Brain microvascular endothelial cell (primary cell): ENCODE results near the gene CDK5RAP2.
"Not testable (repeated sequence)": the region's sequence is repeated elsewhere in the genome, so short reads cannot be mapped to it uniquely, and the experiment has no call there.

ENCODE experiments used
- DNase-seq: peaks from one replicate; pipeline ENCODE4 v3.0.0-alpha.2; 2020
- H3K27ac ChIP-seq: fragments of 250-450 bp; sonication (Bioruptor Pico); 2 replicates; pipeline ENCODE4 v1.5.1; 2020; ENCODE audit warnings: mild to moderate bottlenecking, moderate library complexity
- H3K27me3 ChIP-seq: fragments of 250-450 bp; sonication (Bioruptor Pico); replicated peaks from 2 replicates; pipeline ENCODE4 v1.5.1; 2020; ENCODE audit warnings: mild to moderate bottlenecking
- H3K36me3 ChIP-seq: fragments of 250-450 bp; sonication (Bioruptor Pico); replicated peaks from 2 replicates; pipeline ENCODE4 v1.5.1; 2020; ENCODE audit warnings: mild to moderate bottlenecking
- H3K4me3 ChIP-seq: 2 replicates; pipeline ENCODE4 v1.5.1; 2011; ENCODE audit warnings: low read depth, mild to moderate bottlenecking, control low read depth, low read length, moderate library complexity
- in situ Hi-C: cut with HindIII; loops from 2 replicates; pipeline ENCODE4 v1.10.0; 2017; ENCODE audit warnings: low sequenced_read_pairs, low pct_ligation_motif_present
- TF ChIP-seq, protein P1 (sequence below): IDR thresholded peaks from 2 replicates; pipeline ENCODE4 v1.5.1; 2011; ENCODE audit warnings: low read depth, mild to moderate bottlenecking, moderate library complexity, low read length, control low read depth, inconsistent platforms; ENCODE audit errors: missing control alignments

CDK5RAP2 gene

DNA sequence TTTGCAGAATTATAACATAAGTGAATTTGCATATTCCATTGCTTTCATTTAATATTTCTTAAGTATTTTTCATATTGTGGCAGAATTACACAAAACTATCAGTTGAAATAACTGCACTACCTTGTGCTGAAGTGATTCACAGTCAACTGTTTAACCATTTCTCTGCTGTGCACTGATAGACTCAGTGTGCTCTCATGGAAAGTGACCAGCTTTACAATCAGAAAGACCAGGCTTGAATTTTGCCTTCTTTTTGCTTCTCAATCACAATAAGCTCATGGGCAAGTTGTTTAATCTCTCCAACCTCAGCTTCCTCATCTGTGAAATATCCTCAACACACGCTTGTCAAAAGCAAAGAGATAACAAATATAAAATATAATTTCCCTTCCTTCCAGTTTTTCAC, 18.3 kb downstream of the CDK5RAP2 start:
- TF ChIP-seq, protein P1, sequence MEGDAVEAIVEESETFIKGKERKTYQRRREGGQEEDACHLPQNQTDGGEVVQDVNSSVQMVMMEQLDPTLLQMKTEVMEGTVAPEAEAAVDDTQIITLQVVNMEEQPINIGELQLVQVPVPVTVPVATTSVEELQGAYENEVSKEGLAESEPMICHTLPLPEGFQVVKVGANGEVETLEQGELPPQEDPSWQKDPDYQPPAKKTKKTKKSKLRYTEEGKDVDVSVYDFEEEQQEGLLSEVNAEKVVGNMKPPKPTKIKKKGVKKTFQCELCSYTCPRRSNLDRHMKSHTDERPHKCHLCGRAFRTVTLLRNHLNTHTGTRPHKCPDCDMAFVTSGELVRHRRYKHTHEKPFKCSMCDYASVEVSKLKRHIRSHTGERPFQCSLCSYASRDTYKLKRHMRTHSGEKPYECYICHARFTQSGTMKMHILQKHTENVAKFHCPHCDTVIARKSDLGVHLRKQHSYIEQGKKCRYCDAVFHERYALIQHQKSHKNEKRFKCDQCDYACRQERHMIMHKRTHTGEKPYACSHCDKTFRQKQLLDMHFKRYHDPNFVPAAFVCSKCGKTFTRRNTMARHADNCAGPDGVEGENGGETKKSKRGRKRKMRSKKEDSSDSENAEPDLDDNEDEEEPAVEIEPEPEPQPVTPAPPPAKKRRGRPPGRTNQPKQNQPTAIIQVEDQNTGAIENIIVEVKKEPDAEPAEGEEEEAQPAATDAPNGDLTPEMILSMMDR, result no peak
- no peak overlapping the region for H3K4me3 ChIP-seq
- H3K36me3 ChIP-seq, result no peaks in the 10 kb centered on the region
- DNase-seq, result no peak
- no peak overlapping the region for H3K27ac ChIP-seq
- in situ Hi-C loops, result no loop called here
- no peaks in the 10 kb centered on the region for H3K27me3 ChIP-seq

DNA sequence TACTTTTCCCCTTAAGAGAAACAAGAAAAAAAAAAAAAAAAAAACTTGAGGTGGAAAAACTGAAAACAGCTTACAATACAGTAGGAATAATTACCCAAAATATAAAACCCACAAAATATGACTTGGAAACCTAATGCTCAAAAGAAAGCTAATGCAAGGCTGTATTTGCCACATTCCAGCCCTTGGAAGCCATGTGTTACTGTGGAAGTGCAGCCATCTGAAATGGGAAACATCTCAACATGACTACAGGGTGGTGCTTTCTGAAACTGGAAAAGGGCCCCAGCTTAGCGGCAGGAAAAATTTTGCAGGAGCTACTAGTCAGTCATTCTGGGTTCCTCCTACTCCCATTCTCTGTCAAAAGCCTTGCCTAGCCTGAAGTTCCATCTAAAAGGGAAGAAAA, 20.4 kb downstream of the CDK5RAP2 start:
- TF ChIP-seq, protein P1, result no peak
- H3K4me3 ChIP-seq, result no peak overlapping the region
- no peak overlapping the region for H3K27ac ChIP-seq
- H3K27me3 ChIP-seq, result no peaks in the 10 kb centered on the region
- DNase-seq, result no peak
- in situ Hi-C loops, result no loop called here
- H3K36me3 ChIP-seq, result no peaks in the 10 kb centered on the region

DNA sequence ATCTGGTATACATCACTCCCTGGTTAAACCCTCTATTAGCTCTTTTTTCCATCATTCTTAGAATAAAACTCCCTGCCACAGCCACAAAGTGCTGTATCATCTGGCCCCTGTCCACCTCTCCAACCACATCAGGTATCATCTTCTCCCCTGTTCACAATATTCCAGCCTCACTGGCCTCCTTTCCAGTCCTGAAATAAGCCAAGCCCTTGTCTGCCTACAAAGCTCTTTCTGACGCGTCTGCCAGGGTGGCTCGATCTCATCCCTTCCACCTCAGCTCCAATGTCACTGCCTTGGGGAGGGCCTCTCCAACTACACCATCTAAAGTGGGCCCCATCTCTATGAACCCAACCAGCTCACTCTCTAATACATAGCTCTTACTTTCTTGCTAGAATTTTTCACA, 21.5 kb downstream of the CDK5RAP2 start:
- H3K27me3 ChIP-seq, result no peaks in the 10 kb centered on the region
- DNase-seq, result no peak
- in situ Hi-C loops, result no loop called here
- no peak overlapping the region for H3K4me3 ChIP-seq
- TF ChIP-seq, protein P1, result no peak
- H3K27ac ChIP-seq, result no peak overlapping the region
- H3K36me3 ChIP-seq, result no peaks in the 10 kb centered on the region

DNA sequence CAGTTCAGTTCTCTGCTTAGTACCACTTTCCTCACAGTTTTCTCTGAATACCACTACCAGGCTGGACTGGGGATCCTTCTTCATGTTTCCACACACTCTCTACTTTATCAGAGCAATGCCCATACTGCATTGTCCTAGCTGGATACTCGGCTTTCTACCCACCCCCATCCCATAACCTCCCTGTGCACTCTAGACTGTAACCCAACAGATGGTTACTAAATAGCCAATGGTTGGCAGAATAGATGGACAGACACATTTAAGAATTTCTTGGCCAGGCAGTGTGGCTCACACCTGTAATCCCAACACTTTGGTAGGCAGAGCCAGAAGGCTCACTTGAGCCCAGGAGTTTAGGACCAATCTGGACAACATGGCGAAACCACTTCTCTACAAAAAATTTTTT, 22.8 kb downstream of the CDK5RAP2 start:
- Histone ChIP-seq H3K27ac (no peak overlapping the region), H3K27me3 (no peaks in the 10 kb centered on the region), H3K36me3 (no peaks in the 10 kb centered on the region), H3K4me3 (no peak overlapping the region)
- in situ Hi-C loops, result no loop called here
- DNase-seq, result no peak
- TF ChIP-seq, protein P1, result no peak

DNA sequence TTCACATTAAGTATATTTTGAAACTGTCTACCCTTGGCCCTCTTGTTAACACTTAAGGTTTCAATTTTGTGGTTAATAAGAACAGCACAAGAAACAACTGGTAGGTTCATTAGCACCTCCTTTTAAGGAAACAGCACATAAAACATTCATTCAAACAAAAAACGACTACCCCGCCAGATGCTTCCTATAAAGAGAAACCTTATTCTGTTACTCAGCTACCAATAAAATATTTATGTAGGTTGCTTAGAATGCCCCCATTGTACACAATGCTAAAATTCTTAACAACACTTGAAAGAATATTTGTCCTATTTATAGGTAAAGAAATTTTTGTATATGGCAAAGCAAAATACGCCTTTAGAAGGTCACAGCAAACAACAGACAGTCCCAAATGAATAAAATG, 23.2 kb downstream of the CDK5RAP2 start:
- no peak overlapping the region for H3K4me3 ChIP-seq
- no peak for DNase-seq
- no peaks in the 10 kb centered on the region for H3K36me3 ChIP-seq
- TF ChIP-seq, protein P1, result no peak
- in situ Hi-C loops, result no loop called here
- H3K27me3 ChIP-seq, result no peaks in the 10 kb centered on the region
- H3K27ac ChIP-seq, result no peak overlapping the region

DNA sequence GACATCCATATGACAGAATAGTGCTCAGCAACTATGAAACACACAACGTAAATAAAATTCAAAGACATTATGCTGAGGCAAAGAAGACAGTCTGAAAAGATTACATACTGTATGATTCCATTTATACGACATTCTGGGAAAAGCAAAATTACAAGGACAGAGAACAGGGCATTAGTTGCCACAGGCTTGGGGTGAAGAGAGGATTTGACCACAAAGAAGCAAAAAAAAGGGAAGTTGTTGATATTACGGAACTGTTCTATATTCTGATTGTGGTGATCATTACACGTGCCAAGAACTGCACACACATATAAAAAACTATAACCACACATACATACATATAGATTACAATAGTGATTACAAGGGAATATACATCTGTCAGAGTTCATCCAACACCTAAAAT, 24.1 kb downstream of the CDK5RAP2 start:
- Histone ChIP-seq H3K27me3 (no peaks in the 10 kb centered on the region), H3K4me3 (no peak overlapping the region), H3K36me3 (no peaks in the 10 kb centered on the region), H3K27ac (no peak overlapping the region)
- TF ChIP-seq, protein P1, result no peak
- in situ Hi-C loops, result no loop called here
- DNase-seq, result no peak

DNA sequence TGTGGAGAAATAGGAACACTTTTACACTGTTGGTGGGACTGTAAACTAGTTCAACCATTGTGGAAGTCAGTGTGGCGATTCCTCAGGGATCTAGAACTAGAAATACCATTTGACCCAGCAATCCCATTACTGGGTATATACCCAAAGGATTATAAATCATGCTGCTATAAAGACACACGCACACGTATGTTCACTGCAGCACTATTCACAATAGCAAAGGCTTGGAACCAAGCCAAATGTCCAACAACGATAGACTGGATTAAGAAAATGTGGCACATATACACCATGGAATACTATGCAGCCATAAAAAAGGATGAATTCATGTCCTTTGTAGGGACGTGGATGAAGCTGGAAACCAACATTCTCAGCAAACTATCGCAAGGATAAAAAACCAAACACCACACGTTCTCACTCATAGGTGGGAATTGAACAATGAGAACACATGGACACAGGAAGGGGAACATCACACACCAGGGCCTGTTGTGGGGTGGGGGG, 27.7 kb downstream of the CDK5RAP2 start:
- H3K27me3 ChIP-seq, H3K36me3 ChIP-seq, DNase-seq, in situ Hi-C loops, H3K27ac ChIP-seq, H3K4me3 ChIP-seq: not testable (repeated sequence)
